SH-SY5Y (cell line): ENCODE measurements around the gene LAMC2.

ENCODE experiments used
- GATA2 ChIP-seq: IDR thresholded peaks from 2 replicates; pipeline ENCODE4 v1.6.1; 2011; ENCODE audit warnings: mild to moderate bottlenecking, low read depth, low read length
- GATA3 ChIP-seq: IDR thresholded peaks from 2 replicates; pipeline ENCODE4 v1.6.1; 2011; ENCODE audit warnings: low read depth, mild to moderate bottlenecking, low read length, moderate library complexity

LAMC2 gene

GRCh38 chr1:183233113-183233512 is 47.0 kb downstream of the LAMC2 start:
- TF ChIP-seq GATA2: no peak
- no peak for TF ChIP-seq GATA3

- TF ChIP-seq GATA2 (no peak), GATA3 (no peak)
These were observed 48.8 kb downstream of the LAMC2 start for GRCh38 chr1:183234660-183235476.

DNA sequence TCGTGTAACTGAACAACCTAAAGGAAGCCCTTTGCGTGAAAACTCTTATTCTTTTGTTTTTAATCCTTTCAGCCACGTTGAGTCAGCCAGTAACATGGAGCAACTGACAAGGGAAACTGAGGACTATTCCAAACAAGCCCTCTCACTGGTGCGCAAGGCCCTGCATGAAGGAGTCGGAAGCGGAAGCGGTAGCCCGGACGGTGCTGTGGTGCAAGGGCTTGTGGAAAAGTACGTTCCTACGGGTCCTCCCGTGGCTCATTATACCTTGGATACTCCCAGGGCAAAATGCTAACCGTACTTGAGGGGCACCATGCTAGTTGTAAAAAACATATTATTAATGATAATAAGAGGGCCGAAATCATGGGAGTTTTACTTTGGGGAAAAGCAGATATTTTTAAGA is 49.4 kb downstream of the LAMC2 start:
- no peak for TF ChIP-seq GATA3

DNA sequence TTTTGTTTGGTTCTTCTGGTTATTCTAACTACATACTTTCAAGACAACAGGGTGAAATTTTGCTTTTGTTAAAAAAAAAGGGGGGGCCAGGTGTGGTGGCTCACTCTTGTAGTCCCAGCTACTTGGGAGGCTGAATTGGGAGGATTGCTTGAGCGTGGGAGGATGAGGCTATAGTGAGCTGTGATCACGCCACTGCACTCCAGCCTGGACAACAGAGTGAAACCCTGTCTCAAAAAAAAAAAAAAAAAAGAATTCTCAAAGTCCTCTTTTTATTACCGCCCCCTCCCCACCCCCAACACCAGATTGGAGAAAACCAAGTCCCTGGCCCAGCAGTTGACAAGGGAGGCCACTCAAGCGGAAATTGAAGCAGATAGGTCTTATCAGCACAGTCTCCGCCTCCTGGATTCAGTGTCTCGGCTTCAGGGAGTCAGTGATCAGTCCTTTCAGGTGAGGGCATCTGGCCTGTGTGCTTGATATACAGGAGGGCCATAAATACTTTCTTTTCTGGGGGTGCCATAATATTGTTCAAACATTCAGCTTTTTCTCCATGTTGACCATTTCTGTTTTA is 50.2 kb downstream of the LAMC2 start:
- TF ChIP-seq GATA2 (no peak), GATA3 (no peak)

GRCh38 chr1:183237046-183237445 is 51.0 kb downstream of the LAMC2 start:
- no peak for TF ChIP-seq GATA3
- TF ChIP-seq GATA2: no peak

DNA sequence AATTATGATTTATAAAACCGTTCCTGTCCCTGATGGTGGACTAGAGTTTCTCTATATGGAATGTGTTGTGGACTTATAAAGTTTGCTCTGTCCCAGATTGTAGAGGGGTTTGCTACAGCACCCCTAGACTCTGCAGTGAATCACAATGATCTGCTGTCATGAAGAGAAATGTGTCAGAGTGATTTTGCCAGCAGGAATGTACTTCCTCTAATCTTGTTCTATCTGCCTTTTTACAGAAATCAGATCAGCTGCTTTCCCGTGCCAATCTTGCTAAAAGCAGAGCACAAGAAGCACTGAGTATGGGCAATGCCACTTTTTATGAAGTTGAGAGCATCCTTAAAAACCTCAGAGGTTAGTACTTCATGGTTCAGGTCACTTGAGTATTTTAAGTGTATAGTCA is 52.0 kb downstream of the LAMC2 start:
- no peak for TF ChIP-seq GATA2
- no peak for TF ChIP-seq GATA3

DNA sequence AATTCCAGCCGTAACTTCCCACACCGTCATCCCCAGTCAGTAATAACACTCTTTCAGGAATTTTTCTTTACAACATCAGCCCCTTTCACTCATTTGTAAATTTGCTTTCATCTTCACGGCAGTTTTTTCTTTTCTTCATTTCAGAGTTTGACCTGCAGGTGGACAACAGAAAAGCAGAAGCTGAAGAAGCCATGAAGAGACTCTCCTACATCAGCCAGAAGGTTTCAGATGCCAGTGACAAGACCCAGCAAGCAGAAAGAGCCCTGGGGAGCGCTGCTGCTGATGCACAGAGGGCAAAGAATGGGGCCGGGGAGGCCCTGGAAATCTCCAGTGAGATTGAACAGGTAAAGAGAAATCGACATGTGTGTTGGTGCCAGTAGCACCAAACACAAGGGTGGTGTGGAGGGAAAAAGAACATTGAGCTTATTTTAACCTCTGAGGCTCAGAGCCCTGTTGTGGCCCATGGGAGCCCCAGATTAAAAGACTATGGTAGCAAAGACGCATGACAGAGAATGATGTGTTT is 53.2 kb downstream of the LAMC2 start:
- TF ChIP-seq GATA3 (no peak), GATA2 (no peak)

- TF ChIP-seq GATA3: no peak
These were observed 53.9 kb downstream of the LAMC2 start for GRCh38 chr1:183239793-183240525.

GRCh38 chr1:183240526-183240825 is 54.4 kb downstream of the LAMC2 start:
- no peak for TF ChIP-seq GATA3
- no peak for TF ChIP-seq GATA2

- TF ChIP-seq GATA2 (no peak), GATA3 (no peak)
These were observed 55.4 kb downstream of the LAMC2 start for GRCh38 chr1:183241471-183241870.

- TF ChIP-seq GATA2 (no peak), GATA3 (no peak)
These were observed 56.5 kb downstream of the LAMC2 start for GRCh38 chr1:183242556-183242955.

- no peak for TF ChIP-seq GATA2
- no peak for TF ChIP-seq GATA3
These were observed 57.3 kb downstream of the LAMC2 start for GRCh38 chr1:183243161-183244050.

GRCh38 chr1:183244466-183244865 is 58.4 kb downstream of the LAMC2 start:
- no peak for TF ChIP-seq GATA3
- no peak for TF ChIP-seq GATA2

GRCh38 chr1:183245357-183245756 is 59.3 kb downstream of the LAMC2 start:
- TF ChIP-seq GATA2: no peak
- TF ChIP-seq GATA3: no peak

GRCh38 chr1:183246436-183246835 is 60.4 kb downstream of the LAMC2 start:
- TF ChIP-seq GATA3 (no peak), GATA2 (no peak)
